Kidney tubule cell (primary cell): ENCODE results near the gene MTCL1.

Source experiments
- DNase-seq: peaks from one replicate; pipeline ENCODE4 v3.0.0-alpha.2; 2018; ENCODE audit warnings: low spot score

MTCL1 gene

GRCh38 chr18:8868276-8868675 lies 162.9 kb downstream of the MTCL1 start:
- DNase-seq: no peak

GRCh38 chr18:8868779-8869415 lies 163.5 kb downstream of the MTCL1 start:
- DNase-seq: no peak

GRCh38 chr18:8869696-8870095 lies 164.3 kb downstream of the MTCL1 start:
- DNase-seq: no peak

GRCh38 chr18:8870528-8870927 lies 165.2 kb downstream of the MTCL1 start:
- DNase-seq: no peak

GRCh38 chr18:8871489-8871888 lies 166.1 kb downstream of the MTCL1 start:
- DNase-seq: no peak

- no peak for DNase-seq
Observed at GRCh38 chr18:8874872-8875271, 169.5 kb downstream of the MTCL1 start.

GRCh38 chr18:8876887-8877286 lies 171.5 kb downstream of the MTCL1 start:
- DNase-seq: peak; percentile 41

- DNase-seq: no peak
Observed at GRCh38 chr18:8881103-8881502, 175.7 kb downstream of the MTCL1 start.
